Neural cell (in vitro differentiated cells): Measurements from ENCODE around the gene KCNK7. TPM values are rescaled to one million over a fixed set of nuclear protein-coding genes. Genes with fewer than 3 reads are reported as not detected.

ENCODE experiments used
- H2AFZ ChIP-seq: fragments of 200-600, 300-800 bp; sonication (generic), shearing (Covaris generic); 2 replicates; pipeline ENCODE4 v1.6.0; 2014; ENCODE audit warnings: low read depth, mild to moderate bottlenecking, antibody characterized with exemption, low read length, moderate library complexity
- H3F3A ChIP-seq: fragments of 200-600 bp; shearing (Covaris generic); 2 replicates; pipeline ENCODE4 v1.6.1; 2016; ENCODE audit warnings: mild to moderate bottlenecking, moderate library complexity, mixed read lengths, antibody characterized with exemption, low read length; ENCODE audit not compliant: insufficient read depth, poor library complexity, severe bottlenecking
- H3K27ac ChIP-seq: fragments of 200-600, 300-800 bp; sonication (generic), shearing (Covaris generic); 2 replicates; pipeline ENCODE4 v1.5.1; 2014; ENCODE audit warnings: mild to moderate bottlenecking, low read length, moderate library complexity
- H3K27me3 ChIP-seq: fragments of 300-800, 200-600 bp; sonication (generic), shearing (Covaris generic); 2 replicates; pipeline ENCODE4 v1.6.0; 2014; ENCODE audit warnings: mild to moderate bottlenecking, low read depth, low read length, moderate library complexity; ENCODE audit not compliant: insufficient read depth
- H3K36me3 ChIP-seq: fragments of 300-800, 200-600 bp; sonication (generic), shearing (Covaris generic); 2 replicates; pipeline ENCODE4 v1.5.1; 2014; ENCODE audit warnings: mild to moderate bottlenecking, antibody characterized with exemption, low read length, moderate library complexity; ENCODE audit not compliant: insufficient read depth
- H3K4me2 ChIP-seq: fragments of 300-800, 200-600 bp; sonication (generic), shearing (Covaris generic); 2 replicates; pipeline ENCODE4 v1.6.0; 2014; ENCODE audit warnings: mild to moderate bottlenecking, low read length
- H3K4me3 ChIP-seq: fragments of 300-800, 200-600 bp; sonication (generic), shearing (Covaris generic); 2 replicates; pipeline ENCODE4 v1.5.1; 2014; ENCODE audit warnings: mild to moderate bottlenecking, low read length, moderate library complexity
- H3K79me2 ChIP-seq: fragments of 200-600 bp; shearing (Covaris generic); replicated peaks from 2 replicates; pipeline ENCODE4 v1.6.0; 2014; ENCODE audit warnings: mild to moderate bottlenecking, low read length, moderate library complexity; ENCODE audit not compliant: insufficient read depth
- H3K9ac ChIP-seq: fragments of 300-800, 200-600 bp; sonication (generic), shearing (Covaris generic); 2 replicates; pipeline ENCODE4 v1.6.1; 2016; ENCODE audit warnings: mild to moderate bottlenecking, low read length, mixed read lengths
- H3K9me2 ChIP-seq: fragments of 200-600 bp; shearing (Covaris generic); 2 replicates; pipeline ENCODE4 v1.6.1; 2016; ENCODE audit warnings: mild to moderate bottlenecking, low read length, mixed read lengths; ENCODE audit not compliant: insufficient read depth
- H3K9me3 ChIP-seq: fragments of 200-600, 300-800 bp; sonication (generic), shearing (Covaris generic); 2 replicates; pipeline ENCODE4 v1.6.1; 2016; ENCODE audit warnings: mild to moderate bottlenecking, mixed run types, low read length, moderate library complexity, mixed read lengths
- H4K20me1 ChIP-seq: fragments of 200-600 bp; shearing (Covaris generic); 2 replicates; pipeline ENCODE4 v1.6.1; 2016; ENCODE audit warnings: mild to moderate bottlenecking, mixed run types; ENCODE audit not compliant: insufficient read depth
- CTCF ChIP-seq: fragments of 450-650 bp; IDR thresholded peaks from 2 replicates; pipeline ENCODE4 v1.5.1; 2014; ENCODE audit warnings: antibody characterized with exemption, mild to moderate bottlenecking, moderate library complexity; ENCODE audit not compliant: poor library complexity, severe bottlenecking
- EP300 ChIP-seq: fragments of 450-650 bp; conservative IDR thresholded peaks from 2 replicates; pipeline ENCODE4 v1.6.1; 2014; ENCODE audit warnings: antibody characterized with exemption, mild to moderate bottlenecking, moderate library complexity; ENCODE audit not compliant: poor library complexity, severe bottlenecking
- EZH2 ChIP-seq: fragments of 200-600, 300-800 bp; shearing (Covaris generic), sonication (generic); IDR thresholded peaks from 2 replicates; pipeline ENCODE4 v1.6.1; 2014; ENCODE audit warnings: antibody characterized with exemption, low read length, borderline replicate concordance, mild to moderate bottlenecking; ENCODE audit not compliant: insufficient read depth, poor library complexity, severe bottlenecking
- MXI1 ChIP-seq: fragments of 450-650 bp; conservative IDR thresholded peaks from 2 replicates; pipeline ENCODE4 v1.6.1; 2014; ENCODE audit warnings: antibody characterized with exemption, mild to moderate bottlenecking; ENCODE audit not compliant: poor library complexity, severe bottlenecking
- POLR2AphosphoS5 ChIP-seq: IDR thresholded peaks from 2 replicates; pipeline ENCODE4 v1.6.1; 2012
- RAD21 ChIP-seq: fragments of 450-650 bp; conservative IDR thresholded peaks from 2 replicates; pipeline ENCODE4 v1.6.1; 2014; ENCODE audit warnings: antibody characterized with exemption, mild to moderate bottlenecking, moderate library complexity
- REST ChIP-seq: IDR thresholded peaks from 2 replicates; pipeline ENCODE4 v1.6.1; 2012; ENCODE audit warnings: borderline replicate concordance
- SMC3 ChIP-seq: fragments of 450-650 bp; conservative IDR thresholded peaks from 2 replicates; pipeline ENCODE4 v1.6.1; 2014; ENCODE audit warnings: antibody characterized with exemption, mild to moderate bottlenecking, moderate library complexity; ENCODE audit not compliant: poor library complexity
- TAF1 ChIP-seq: IDR thresholded peaks from 2 replicates; pipeline ENCODE4 v1.6.1; 2012; ENCODE audit warnings: low read depth
- polyA plus RNA-seq: library from polyadenylated mRNA; depleted of rRNA; stranded (reverse); fragments of >200 nt; gene quantifications from 2 replicates; pipeline ENCODE4 v1.2.3, GENCODE V29; 2014

Gene KCNK7
- polyA plus RNA-seq, 1 donor from 2014 or later, result 1.1 TPM

DNA sequence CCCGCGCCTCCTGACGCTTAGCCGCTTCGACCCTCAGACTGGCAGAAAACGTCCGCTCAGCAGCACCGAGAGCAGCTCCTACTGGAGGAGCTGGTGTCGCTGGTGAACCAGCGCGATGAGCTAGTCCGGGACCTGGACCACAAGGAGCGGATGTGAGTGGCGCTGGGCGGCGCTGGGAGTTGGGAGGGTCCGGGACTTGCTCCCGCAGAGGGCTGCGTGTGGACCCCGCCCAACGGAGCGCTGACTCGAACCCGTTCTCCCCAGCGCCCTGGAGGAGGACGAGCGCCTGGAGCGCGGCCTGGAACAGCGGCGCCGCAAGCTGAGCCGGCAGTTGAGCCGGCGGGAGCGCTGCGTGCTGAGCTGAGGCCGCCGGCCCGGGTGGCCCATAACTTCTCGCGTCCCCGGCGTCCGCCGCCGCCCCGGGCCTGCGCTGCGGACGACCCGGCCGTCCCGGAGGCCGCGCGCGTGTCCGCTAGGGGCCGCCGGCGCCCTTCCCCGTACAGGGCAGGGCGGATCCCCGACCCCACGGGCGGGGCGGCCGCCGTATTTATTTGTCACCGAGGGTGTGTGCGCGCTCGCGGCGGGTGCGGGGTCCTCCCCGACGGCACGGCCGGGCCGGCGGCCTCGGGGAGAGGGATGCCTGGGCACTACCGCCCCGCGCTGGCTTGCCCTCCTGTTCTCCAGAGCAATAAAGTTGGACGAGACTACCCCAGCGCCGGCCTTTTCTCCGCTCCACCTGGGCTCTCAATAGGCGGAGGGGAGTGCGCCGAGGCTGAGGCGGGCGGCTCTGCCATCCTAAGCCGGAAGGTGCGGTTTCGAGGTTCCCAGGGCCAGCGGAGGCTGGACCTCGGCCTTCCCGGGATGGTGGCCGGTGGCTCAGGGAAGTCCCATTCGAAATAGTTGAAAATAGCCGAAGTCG lies 3.4 kb downstream of the KCNK7 start:
- no peak overlapping the region for H3K9ac ChIP-seq
- no peaks in the 10 kb centered on the region for H3K36me3 ChIP-seq
- H3K4me2 ChIP-seq, result no peak overlapping the region
- H4K20me1 ChIP-seq, result no peaks in the 10 kb centered on the region
- peaks cover 25% of the 10 kb centered on the region for H3K27me3 ChIP-seq
- no peaks in the 10 kb centered on the region for H3F3A ChIP-seq
- TF ChIP-seq EZH2 (no peak), SMC3 (no peak)
- no peak overlapping the region for H2AFZ ChIP-seq
- H3K27ac ChIP-seq, result no peak overlapping the region
- H3K79me2 ChIP-seq, result no peaks in the 10 kb centered on the region
- no peaks in the 10 kb centered on the region for H3K9me2 ChIP-seq
- no peak overlapping the region for H3K4me3 ChIP-seq
- H3K9me3 ChIP-seq, result no peaks in the 10 kb centered on the region

- Histone ChIP-seq H3K4me3 (no peak overlapping the region), H3K36me3 (no peaks in the 10 kb centered on the region), H3K9ac (no peak overlapping the region), H3K79me2 (no peaks in the 10 kb centered on the region), H3F3A (no peaks in the 10 kb centered on the region), H3K27ac (no peak overlapping the region), H3K4me2 (no peak overlapping the region), H2AFZ (no peak overlapping the region), H3K27me3 (peaks cover 33% of the 10 kb centered on the region), H3K9me3 (no peaks in the 10 kb centered on the region), H3K9me2 (no peaks in the 10 kb centered on the region), H4K20me1 (no peaks in the 10 kb centered on the region)
- TF ChIP-seq EZH2 (no peak), MXI1 (no peak), REST (no peak), TAF1 (no peak), SMC3 (no peak), CTCF (no peak), RAD21 (no peak), EP300 (no peak), POLR2AphosphoS5 (no peak)
Measured at GRCh38 chr11:65590240-65590738, 5.3 kb downstream of the KCNK7 start.
